Measurements from ENCODE around the gene ZNF77. TPM values are rescaled to one million over a fixed set of nuclear protein-coding genes. Genes with fewer than 3 reads are reported as not detected.
A peak's percentile ranks its signal among the peaks of the same experiment; 100 is the strongest.

Gene ZNF77
- total and polyA plus RNA-seq, 7 experiments from 2014 or later = 2.0 to 5.8 (median 3.7) TPM

DNA sequence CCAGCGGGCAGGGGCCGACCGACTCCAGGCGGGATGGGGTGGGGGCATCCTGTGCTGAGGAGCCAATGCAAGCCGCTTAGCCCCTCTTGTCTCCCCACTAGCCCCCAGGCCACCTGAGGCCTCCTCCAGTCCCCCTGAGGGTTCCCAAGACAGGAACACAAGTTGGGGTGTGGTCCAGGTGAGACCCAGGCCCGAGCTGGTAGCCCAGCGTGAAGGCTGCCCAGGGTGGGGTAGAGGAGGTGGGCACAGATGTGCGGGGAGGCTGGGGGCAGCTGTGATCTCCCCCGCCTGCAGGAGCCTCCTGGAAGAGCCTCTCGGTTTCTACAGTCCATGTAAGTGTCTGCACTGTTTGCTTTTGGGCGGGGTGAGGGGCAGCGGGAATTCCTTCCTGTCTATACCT, 43.0 kb upstream of the ZNF77 start:
- Mint-ChIP-seq H3K36me3 (no peaks in the 10 kb centered on the region), H3K27me3 (peaks cover 0 to 19% (median 7%) of the 10 kb centered on the region in 5 donors), H3K9me3 (no peaks in the 10 kb centered on the region), H3K4me3 (no peak overlapping the region), H3K4me1 (peaks cover 0 to 7% (median 0%) of the 10 kb centered on the region in 7 donors), H3K27ac (no peak overlapping the region)
- POLR2A ChIA-PET = no interaction called here
- Histone ChIP-seq H3K4me3 (ENCODE audit: low read length) (no peak overlapping the region), H3K27me3 (ENCODE audit: control insufficient read depth in 2 of 2, insufficient read depth in 2 of 2, low read length in 2 of 2) (no peaks in the 10 kb centered on the region), H3K4me1 (ENCODE audit: control insufficient read depth in 2 of 2, insufficient read depth in 2 of 2, low read length in 2 of 2) (no peaks in the 10 kb centered on the region), H3K27ac (ENCODE audit: low read depth, low read length) (no peak overlapping the region), H3K36me3 (ENCODE audit: control insufficient read depth in 2 of 3, insufficient read depth in 3 of 3, low read length in 3 of 3) (no peaks in the 10 kb centered on the region), H3K9me3 (ENCODE audit: control insufficient read depth in 2 of 3, low read length in 3 of 3) (no peaks in the 10 kb centered on the region)
- DNase-seq (no peak), ATAC-seq (no peak)
- intact Hi-C loops (cut with micrococcal nuclease) = no loop called here
- CTCF ChIA-PET = interaction anchor here (0.5 kb wide), 1 partner anchor 26 kb away, joined by 3 read pairs; no protein-coding TSS in a partner anchor

DNA sequence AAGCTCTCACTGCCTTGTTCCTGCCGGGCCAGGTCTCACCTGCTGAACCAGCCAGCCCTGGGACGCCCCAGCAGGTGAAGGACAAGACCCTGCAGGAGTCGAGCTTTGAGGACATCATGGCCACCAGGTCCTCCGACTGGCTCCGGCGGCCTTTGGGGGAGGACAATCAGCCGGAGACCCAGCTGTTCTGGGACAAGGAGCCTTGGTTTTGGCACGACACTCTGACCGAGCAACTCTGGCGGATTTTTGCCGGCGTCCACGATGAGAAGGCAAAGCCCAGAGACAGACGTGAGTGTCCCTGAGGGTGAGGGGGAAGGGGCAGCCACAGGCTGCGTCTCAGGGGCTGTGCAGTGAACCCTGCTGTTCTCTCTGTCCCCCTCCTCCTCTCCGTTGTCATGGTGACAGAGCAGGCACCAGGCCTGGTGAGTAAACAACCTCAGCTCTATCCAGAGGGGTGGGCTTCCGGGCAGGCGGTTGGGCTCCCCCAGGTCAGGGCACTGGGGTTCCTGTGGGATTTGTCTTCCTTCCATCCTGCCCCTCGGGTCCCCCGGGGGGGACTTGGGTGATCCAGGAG, 42.3 kb upstream of the ZNF77 start:
- Histone ChIP-seq H3K9me3 (ENCODE audit: control insufficient read depth in 2 of 3, low read length in 3 of 3) (no peaks in the 10 kb centered on the region), H3K27me3 (ENCODE audit: control insufficient read depth in 2 of 2, insufficient read depth in 2 of 2, low read length in 2 of 2) (no peaks in the 10 kb centered on the region), H3K27ac (ENCODE audit: low read depth, low read length) (no peak overlapping the region), H3K36me3 (ENCODE audit: control insufficient read depth in 2 of 3, insufficient read depth in 3 of 3, low read length in 3 of 3) (no peaks in the 10 kb centered on the region), H3K4me3 (ENCODE audit: low read length) (no peak overlapping the region), H3K4me1 (ENCODE audit: control insufficient read depth in 2 of 2, insufficient read depth in 2 of 2, low read length in 2 of 2) (no peaks in the 10 kb centered on the region)
- Mint-ChIP-seq H3K4me3 (no peak overlapping the region), H3K36me3 (no peaks in the 10 kb centered on the region), H3K9me3 (no peaks in the 10 kb centered on the region), H3K4me1 (peaks cover 0 to 7% (median 0%) of the 10 kb centered on the region in 7 donors), H3K27ac (no peak overlapping the region), H3K27me3 (peaks cover 4 to 22% (median 7%) of the 10 kb centered on the region in 5 donors)
- intact Hi-C loops (cut with micrococcal nuclease) = no loop called here
- ATAC-seq (no peak), DNase-seq (no peak)
- ChIA-PET CTCF (interaction anchor here (1.1 kb wide), 1 partner anchor 121 kb away, joined by 3 read pairs; no protein-coding TSS in a partner anchor), POLR2A (no interaction called here)

DNA sequence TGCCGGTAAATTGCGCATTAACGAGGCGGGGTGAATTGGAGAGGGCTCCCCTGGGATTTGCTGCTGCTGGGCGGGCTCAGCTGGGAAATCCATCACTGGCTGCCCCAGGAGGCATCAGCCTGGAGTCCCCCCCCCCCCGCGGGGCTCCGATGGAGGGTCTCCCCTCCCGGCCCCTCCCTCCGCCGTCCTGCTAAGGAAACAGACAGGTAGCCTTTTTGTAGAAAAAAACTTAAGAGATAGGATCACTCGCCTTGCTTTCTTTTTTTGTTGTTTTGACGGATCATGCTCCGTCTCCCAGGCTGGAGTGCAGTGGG, 39.4 kb upstream of the ZNF77 start:
- DNase-seq (no peak), ATAC-seq (no peak)
- Mint-ChIP-seq H3K27ac (no peak overlapping the region), H3K4me1 (peaks cover 0 to 7% (median 0%) of the 10 kb centered on the region in 7 donors), H3K36me3 (no peaks in the 10 kb centered on the region), H3K4me3 (peak overlapping the region in 1 of 10 donors; percentile 44), H3K9me3 (no peaks in the 10 kb centered on the region), H3K27me3 (peaks cover 6 to 28% (median 13%) of the 10 kb centered on the region in 5 donors)
- Histone ChIP-seq H3K4me1 (ENCODE audit: control insufficient read depth in 2 of 2, insufficient read depth in 2 of 2, low read length in 2 of 2) (no peaks in the 10 kb centered on the region), H3K9me3 (ENCODE audit: control insufficient read depth in 2 of 3, low read length in 3 of 3) (no peaks in the 10 kb centered on the region), H3K4me3 (ENCODE audit: low read length) (no peak overlapping the region), H3K27me3 (ENCODE audit: control insufficient read depth in 2 of 2, insufficient read depth in 2 of 2, low read length in 2 of 2) (no peaks in the 10 kb centered on the region), H3K36me3 (ENCODE audit: control insufficient read depth in 2 of 3, insufficient read depth in 3 of 3, low read length in 3 of 3) (no peaks in the 10 kb centered on the region), H3K27ac (ENCODE audit: low read depth, low read length) (no peak overlapping the region)
- CTCF ChIA-PET = no interaction called here
- POLR2A ChIA-PET = no interaction called here
- intact Hi-C loops (cut with micrococcal nuclease) = no loop called here

DNA sequence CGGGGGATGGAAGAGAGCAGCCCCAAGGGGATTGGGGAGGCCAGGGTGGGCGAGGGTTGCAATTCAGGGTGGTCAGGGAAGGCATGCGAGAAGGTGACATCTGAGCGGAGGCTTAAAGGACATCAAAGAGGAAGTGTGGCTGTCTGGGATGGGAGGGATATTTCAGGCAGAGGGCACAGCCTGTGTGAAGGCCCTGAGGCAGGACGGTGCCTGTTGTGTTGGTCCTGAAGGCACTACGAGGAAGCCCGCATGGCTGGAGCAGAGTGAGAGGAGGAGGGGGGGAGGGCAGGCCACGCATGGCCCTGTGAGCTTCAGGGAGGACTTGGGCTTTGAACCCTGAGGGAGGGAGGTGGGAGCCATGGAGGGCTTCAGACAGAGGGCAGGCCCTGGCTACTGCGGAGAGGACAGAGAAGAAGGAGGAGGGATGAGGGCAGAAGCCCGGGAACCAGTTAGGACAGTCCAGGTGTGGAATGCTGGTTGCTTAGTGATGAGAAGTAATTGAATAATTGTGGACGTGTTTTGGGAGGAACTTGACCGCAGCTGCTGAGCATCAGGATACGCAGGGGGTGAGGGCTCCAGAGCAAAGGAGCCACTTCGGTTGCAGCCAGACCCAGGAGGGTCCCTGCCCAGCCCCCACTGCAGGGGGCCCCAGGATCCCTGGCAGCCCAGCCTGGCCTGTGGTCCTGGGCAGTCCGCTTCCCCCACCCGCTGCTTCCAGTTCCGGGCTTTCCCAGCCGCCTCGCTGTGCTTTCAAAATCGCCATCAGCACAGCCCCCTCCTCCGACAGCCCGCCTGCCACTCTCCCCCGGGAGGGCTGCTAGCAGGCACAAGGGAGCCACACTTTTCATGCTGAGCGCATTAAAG, 38.8 kb upstream of the ZNF77 start:
- Histone ChIP-seq H3K4me3 (ENCODE audit: low read length) (no peak overlapping the region), H3K36me3 (ENCODE audit: control insufficient read depth in 2 of 3, insufficient read depth in 3 of 3, low read length in 3 of 3) (no peaks in the 10 kb centered on the region), H3K27ac (ENCODE audit: low read depth, low read length) (no peak overlapping the region), H3K4me1 (ENCODE audit: control insufficient read depth in 2 of 2, insufficient read depth in 2 of 2, low read length in 2 of 2) (no peaks in the 10 kb centered on the region), H3K27me3 (ENCODE audit: control insufficient read depth in 2 of 2, insufficient read depth in 2 of 2, low read length in 2 of 2) (no peaks in the 10 kb centered on the region), H3K9me3 (ENCODE audit: control insufficient read depth in 2 of 3, low read length in 3 of 3) (no peaks in the 10 kb centered on the region)
- no peak for ATAC-seq
- Mint-ChIP-seq H3K27me3 (peaks cover 6 to 26% (median 13%) of the 10 kb centered on the region in 5 donors), H3K9me3 (no peaks in the 10 kb centered on the region), H3K4me1 (peaks cover 0 to 7% (median 0%) of the 10 kb centered on the region in 7 donors), H3K36me3 (no peaks in the 10 kb centered on the region), H3K27ac (no peak overlapping the region), H3K4me3 (no peak overlapping the region)
- intact Hi-C loops (cut with micrococcal nuclease) = no loop called here
- CTCF ChIA-PET = no interaction called here
- POLR2A ChIA-PET = no interaction called here
- DNase-seq = no peak

DNA sequence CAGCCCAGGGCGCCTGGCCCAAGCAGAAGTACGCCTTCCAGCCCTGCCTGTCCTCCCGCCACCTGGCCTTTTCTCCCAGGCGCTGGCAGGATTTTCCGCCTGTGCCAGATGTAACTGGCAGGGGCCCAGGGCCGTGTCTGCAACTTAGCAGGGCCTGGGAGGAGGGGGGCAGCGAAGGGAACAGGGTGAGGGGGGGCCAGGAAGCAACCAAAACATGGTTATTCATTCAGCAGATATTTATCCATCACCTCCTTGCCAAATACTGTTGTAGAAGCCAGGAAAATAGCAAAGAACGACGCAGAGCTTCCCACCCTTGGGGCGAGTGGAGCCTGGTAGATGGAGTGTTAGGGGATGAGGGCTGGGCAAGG, 38.2 kb upstream of the ZNF77 start:
- POLR2A ChIA-PET = no interaction called here
- H3K4me1 Mint-ChIP-seq = peaks cover 0 to 7% (median 0%) of the 10 kb centered on the region in 7 donors

DNA sequence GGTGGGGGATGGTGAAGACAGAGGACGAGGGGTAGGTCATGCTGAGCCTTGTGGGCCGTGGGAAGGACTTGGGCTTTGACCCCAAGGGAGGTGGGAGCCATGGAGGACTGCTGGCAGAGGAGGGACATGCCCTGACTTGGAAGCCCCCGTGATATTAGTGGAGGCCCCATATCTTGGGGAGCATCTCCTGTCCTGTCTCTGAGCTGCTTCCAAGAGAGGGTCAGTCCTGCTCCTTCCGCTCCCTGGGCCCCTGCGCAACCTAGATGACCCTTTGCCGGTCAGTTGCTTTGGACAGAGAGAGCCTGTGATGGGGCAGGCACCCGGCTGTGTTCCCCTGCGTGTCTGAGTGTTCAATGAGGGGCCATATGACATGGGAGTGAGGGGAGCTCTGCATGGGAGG, 37.8 kb upstream of the ZNF77 start:
- Histone ChIP-seq H3K4me1 (ENCODE audit: control insufficient read depth in 2 of 2, insufficient read depth in 2 of 2, low read length in 2 of 2) (peaks cover 0 to 2% of the 10 kb centered on the region in 2 donors), H3K36me3 (ENCODE audit: control insufficient read depth in 2 of 3, insufficient read depth in 3 of 3, low read length in 3 of 3) (no peaks in the 10 kb centered on the region), H3K27ac (ENCODE audit: low read depth, low read length) (no peak overlapping the region), H3K27me3 (ENCODE audit: control insufficient read depth in 2 of 2, insufficient read depth in 2 of 2, low read length in 2 of 2) (no peaks in the 10 kb centered on the region), H3K9me3 (ENCODE audit: control insufficient read depth in 2 of 3, low read length in 3 of 3) (no peaks in the 10 kb centered on the region), H3K4me3 (ENCODE audit: low read length) (no peak overlapping the region)
- intact Hi-C loops (cut with micrococcal nuclease) = no loop called here
- ChIA-PET CTCF (no interaction called here), POLR2A (interaction anchor here (0.7 kb wide), 1 partner anchor 43 kb away, joined by 8 read pairs; no protein-coding TSS in a partner anchor)
- Mint-ChIP-seq H3K4me3 (no peak overlapping the region), H3K4me1 (peaks cover 0 to 7% (median 4%) of the 10 kb centered on the region in 7 donors), H3K27me3 (peaks cover 6 to 23% (median 13%) of the 10 kb centered on the region in 5 donors), H3K9me3 (no peaks in the 10 kb centered on the region), H3K36me3 (no peaks in the 10 kb centered on the region), H3K27ac (no peak overlapping the region)
- DNase-seq = no peak
- ATAC-seq = no peak

More for the DNA sequence above, 38.2 kb upstream of the ZNF77 start:
- Mint-ChIP-seq H3K27me3 (peaks cover 6 to 23% (median 13%) of the 10 kb centered on the region in 5 donors), H3K4me3 (no peak overlapping the region), H3K27ac (no peak overlapping the region), H3K36me3 (no peaks in the 10 kb centered on the region), H3K9me3 (no peaks in the 10 kb centered on the region)
- intact Hi-C loops (cut with micrococcal nuclease) = no loop called here
- CTCF ChIA-PET = no interaction called here
- no peak overlapping the region for H3K27ac ChIP-seq (ENCODE audit: low read depth, low read length)
- no peaks in the 10 kb centered on the region for H3K36me3 ChIP-seq (ENCODE audit: control insufficient read depth in 2 of 3, insufficient read depth in 3 of 3, low read length in 3 of 3)
- no peak for DNase-seq
- no peaks in the 10 kb centered on the region for H3K4me1 ChIP-seq (ENCODE audit: control insufficient read depth in 2 of 2, insufficient read depth in 2 of 2, low read length in 2 of 2)
- H3K27me3 ChIP-seq (ENCODE audit: control insufficient read depth in 2 of 2, insufficient read depth in 2 of 2, low read length in 2 of 2) = no peaks in the 10 kb centered on the region
- no peak overlapping the region for H3K4me3 ChIP-seq (ENCODE audit: low read length)
- no peaks in the 10 kb centered on the region for H3K9me3 ChIP-seq (ENCODE audit: control insufficient read depth in 2 of 3, low read length in 3 of 3)
- no peak for ATAC-seq
